Testis (tissue), 3 donors: ENCODE results near the gene RNF175. TPM values are rescaled to one million over a fixed set of nuclear protein-coding genes. Genes with fewer than 3 reads are reported as not detected.

Experiments
- DNase-seq: peaks from one replicate; pipeline ENCODE4 v3.0.0-alpha.2; 2019
- H3K27ac ChIP-seq, 2 donors: fragments of 200-600 bp; sonication (generic); one replicate each; pipeline ENCODE4 v1.5.1; 2019
- H3K27me3 ChIP-seq: fragments of 200-600 bp; sonication (generic); one replicate; pipeline ENCODE4 v1.5.1; 2019
- H3K36me3 ChIP-seq: fragments of 200-600 bp; sonication (generic); one replicate; pipeline ENCODE4 v1.5.1; 2017; ENCODE audit warnings: low read depth; ENCODE audit errors: missing control alignments
- H3K4me1 ChIP-seq: fragments of 200-600 bp; sonication (generic); one replicate; pipeline ENCODE4 v1.5.1; 2019
- H3K4me3 ChIP-seq, 2 donors: fragments of 200-600 bp; sonication (generic); one replicate each; pipeline ENCODE4 v1.5.1; 2017 to 2019
- H3K9me3 ChIP-seq: fragments of 200-600 bp; sonication (generic); one replicate; pipeline ENCODE4 v1.5.1; 2017
- POLR2A ChIP-seq: fragments of 450-650 bp; IDR thresholded peaks from one replicate; pipeline ENCODE4 v1.6.1; 2017; ENCODE audit warnings: antibody characterized with exemption, mild to moderate bottlenecking, moderate library complexity
- WGBS, 2 donors: methylation state at CpG; one replicate each; pipeline ENCODE4 v1.1.5; 2018; 5-methylcytosine and 5-hydroxymethylcytosine counted together
- intact Hi-C: fragments of 100-400 bp; cut with DNase I; formaldehyde crosslinking; loops from one replicate; pipeline ENCODE4 v1.15.1; 2023; ENCODE audit warnings: low total_unique reads
- polyA plus RNA-seq: library from polyadenylated mRNA; stranded (reverse); fragments of 350-450 nt; fragmentation: Illumina TruSeq; extraction: RNeasy Lipid Tissue Mini Kit (QIAGEN cat#74804); gene quantifications from one replicate; pipeline ENCODE4 v1.2.3, GENCODE V29; 2014; ENCODE audit warnings: low read depth, low replicate concordance; ENCODE audit not compliant: insufficient read depth
- total RNA-seq, 2 donors: library from RNA; depleted of rRNA; stranded (reverse); fragments of >200 nt; gene quantifications; one replicate each; pipeline ENCODE4 v1.2.3, GENCODE V29; 2016
- TF ChIP-seq, protein P1 (sequence below), 3 experiments: fragments of 450-650 bp in 2 of 3; fragments of 200-600 bp in 1 of 3; sonication (generic) in 1 of 3; IDR thresholded peaks; one replicate each; pipeline ENCODE4 v1.5.1; 2016 to 2019; ENCODE audit warnings: antibody characterized with exemption in 3 of 3, mild to moderate bottlenecking in 2 of 3, moderate library complexity in 1 of 3

The RNF175 gene
- total and polyA plus RNA-seq, 3 donors from 2014 or later, result 0.63 to 3.0 (median 0.99) TPM

DNA sequence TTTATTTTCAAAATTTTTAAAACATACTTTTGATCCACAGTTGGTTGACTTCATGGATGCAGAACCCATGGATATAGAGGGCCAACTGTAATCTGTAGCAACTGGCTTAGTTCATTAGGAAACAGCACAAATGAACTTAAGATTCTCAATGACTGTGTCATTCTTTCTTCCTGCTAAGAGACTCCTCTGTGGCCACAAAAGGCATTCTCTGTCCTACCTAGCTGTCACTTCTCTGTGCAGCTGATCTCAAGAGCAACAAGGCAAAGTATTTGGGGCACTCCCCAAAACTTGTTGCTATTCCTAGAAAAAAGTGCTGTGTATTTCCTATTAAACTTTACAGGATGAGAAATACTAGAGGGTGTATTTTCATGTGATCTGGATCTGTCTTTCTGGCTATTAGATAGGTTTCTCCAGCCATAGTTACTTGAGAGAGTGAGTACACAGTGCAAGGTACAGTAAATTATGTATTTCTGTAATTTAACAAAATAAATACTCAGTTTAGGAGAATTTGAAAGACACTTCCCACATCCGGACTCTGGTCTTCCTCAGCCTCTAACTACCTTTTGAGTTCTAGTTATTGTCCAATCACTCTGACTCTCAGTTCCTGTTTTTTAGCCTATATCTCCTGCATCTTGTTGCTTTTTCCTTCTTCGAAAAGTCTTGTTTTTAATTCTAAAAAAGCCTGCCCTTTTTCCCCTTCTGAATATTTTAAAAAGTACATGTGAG is 53.9 kb downstream of the RNF175 start:
- intact Hi-C loops, result no loop called here

DNA sequence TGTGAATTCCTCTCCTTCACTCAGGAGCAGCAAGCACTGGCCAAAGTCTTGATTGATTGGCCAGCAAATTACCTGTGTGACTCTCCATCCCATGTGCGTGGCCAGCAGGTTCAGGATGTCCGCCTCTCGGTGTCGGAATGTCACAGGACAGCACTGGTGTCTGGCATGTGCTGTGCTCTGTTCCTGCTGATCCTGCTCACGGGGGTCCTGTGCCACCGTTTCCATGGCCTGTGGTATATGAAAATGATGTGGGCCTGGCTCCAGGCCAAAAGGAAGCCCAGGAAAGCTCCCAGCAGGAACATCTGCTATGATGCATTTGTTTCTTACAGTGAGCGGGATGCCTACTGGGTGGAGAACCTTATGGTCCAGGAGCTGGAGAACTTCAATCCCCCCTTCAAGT is 55.3 kb downstream of the RNF175 start:
- H3K9me3 ChIP-seq, result no peaks in the 10 kb centered on the region
- DNase-seq, result no peak
- H3K4me3 ChIP-seq, result no peak overlapping the region
- WGBS, 2 donors, result 97% methylated on average over 7 of the region's 7 CpGs; no CpG with 5 or more reads in 1 of the 2 donors
- no peaks in the 10 kb centered on the region for H3K27me3 ChIP-seq
- H3K36me3 ChIP-seq, result no peaks in the 10 kb centered on the region
- H3K27ac ChIP-seq, result no peak overlapping the region
- TF ChIP-seq, protein P1, sequence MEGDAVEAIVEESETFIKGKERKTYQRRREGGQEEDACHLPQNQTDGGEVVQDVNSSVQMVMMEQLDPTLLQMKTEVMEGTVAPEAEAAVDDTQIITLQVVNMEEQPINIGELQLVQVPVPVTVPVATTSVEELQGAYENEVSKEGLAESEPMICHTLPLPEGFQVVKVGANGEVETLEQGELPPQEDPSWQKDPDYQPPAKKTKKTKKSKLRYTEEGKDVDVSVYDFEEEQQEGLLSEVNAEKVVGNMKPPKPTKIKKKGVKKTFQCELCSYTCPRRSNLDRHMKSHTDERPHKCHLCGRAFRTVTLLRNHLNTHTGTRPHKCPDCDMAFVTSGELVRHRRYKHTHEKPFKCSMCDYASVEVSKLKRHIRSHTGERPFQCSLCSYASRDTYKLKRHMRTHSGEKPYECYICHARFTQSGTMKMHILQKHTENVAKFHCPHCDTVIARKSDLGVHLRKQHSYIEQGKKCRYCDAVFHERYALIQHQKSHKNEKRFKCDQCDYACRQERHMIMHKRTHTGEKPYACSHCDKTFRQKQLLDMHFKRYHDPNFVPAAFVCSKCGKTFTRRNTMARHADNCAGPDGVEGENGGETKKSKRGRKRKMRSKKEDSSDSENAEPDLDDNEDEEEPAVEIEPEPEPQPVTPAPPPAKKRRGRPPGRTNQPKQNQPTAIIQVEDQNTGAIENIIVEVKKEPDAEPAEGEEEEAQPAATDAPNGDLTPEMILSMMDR (IDR thresholded peaks at IDR 0.05), result no peak
- TF ChIP-seq POLR2A, result no peak
- intact Hi-C loops, result no loop called here
- no peaks in the 10 kb centered on the region for H3K4me1 ChIP-seq

More for the DNA sequence above, 53.9 kb downstream of the RNF175 start:
- Histone ChIP-seq H3K9me3 (no peaks in the 10 kb centered on the region), H3K4me1 (no peaks in the 10 kb centered on the region), H3K4me3 (no peak overlapping the region), H3K27ac (no peak overlapping the region), H3K36me3 (no peaks in the 10 kb centered on the region), H3K27me3 (no peaks in the 10 kb centered on the region)
- 80 to 89% methylated on average over 2 of the region's 2 CpGs for WGBS, 2 donors
- TF ChIP-seq, protein P1 (IDR thresholded peaks at IDR 0.05), result no peak
- TF ChIP-seq POLR2A, result no peak
- no peak for DNase-seq

DNA sequence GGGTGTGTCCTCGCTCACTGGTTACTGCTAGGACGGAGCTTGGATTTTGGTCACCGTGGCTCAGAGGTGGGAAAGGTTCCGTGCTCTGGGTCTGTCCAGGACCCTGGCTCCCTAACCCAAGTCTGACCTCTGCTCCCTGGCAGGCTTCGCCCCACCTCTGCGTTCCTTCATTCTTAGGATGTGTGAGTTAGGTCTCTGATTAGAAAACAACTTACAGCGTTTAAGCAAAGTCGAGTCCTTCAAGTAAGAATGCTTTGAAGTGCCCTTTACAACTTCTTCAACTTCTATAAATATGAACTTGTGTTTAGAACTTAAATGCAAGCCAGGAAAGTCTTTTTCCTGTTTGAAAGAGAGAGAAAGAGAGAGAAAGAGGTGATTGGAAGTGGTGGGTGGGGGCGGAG is 74.9 kb downstream of the RNF175 start:
- H3K36me3 ChIP-seq, result no peaks in the 10 kb centered on the region
- DNase-seq, result peak; percentile 18
- no peaks in the 10 kb centered on the region for H3K27me3 ChIP-seq
- intact Hi-C loops, result no loop called here
- WGBS, 2 donors, result 10 to 13% methylated on average over 8 to 9 of the region's 9 CpGs
- H3K9me3 ChIP-seq, result no peaks in the 10 kb centered on the region
- peaks cover 12% of the 10 kb centered on the region for H3K4me1 ChIP-seq
- H3K4me3 ChIP-seq, result peak overlapping the region; percentile 56 to 73
- TF ChIP-seq, protein P1 (IDR thresholded peaks at IDR 0.05), result no peak
- TF ChIP-seq POLR2A, result no peak
- peak overlapping the region; percentile 69 to 70 for H3K27ac ChIP-seq

DNA sequence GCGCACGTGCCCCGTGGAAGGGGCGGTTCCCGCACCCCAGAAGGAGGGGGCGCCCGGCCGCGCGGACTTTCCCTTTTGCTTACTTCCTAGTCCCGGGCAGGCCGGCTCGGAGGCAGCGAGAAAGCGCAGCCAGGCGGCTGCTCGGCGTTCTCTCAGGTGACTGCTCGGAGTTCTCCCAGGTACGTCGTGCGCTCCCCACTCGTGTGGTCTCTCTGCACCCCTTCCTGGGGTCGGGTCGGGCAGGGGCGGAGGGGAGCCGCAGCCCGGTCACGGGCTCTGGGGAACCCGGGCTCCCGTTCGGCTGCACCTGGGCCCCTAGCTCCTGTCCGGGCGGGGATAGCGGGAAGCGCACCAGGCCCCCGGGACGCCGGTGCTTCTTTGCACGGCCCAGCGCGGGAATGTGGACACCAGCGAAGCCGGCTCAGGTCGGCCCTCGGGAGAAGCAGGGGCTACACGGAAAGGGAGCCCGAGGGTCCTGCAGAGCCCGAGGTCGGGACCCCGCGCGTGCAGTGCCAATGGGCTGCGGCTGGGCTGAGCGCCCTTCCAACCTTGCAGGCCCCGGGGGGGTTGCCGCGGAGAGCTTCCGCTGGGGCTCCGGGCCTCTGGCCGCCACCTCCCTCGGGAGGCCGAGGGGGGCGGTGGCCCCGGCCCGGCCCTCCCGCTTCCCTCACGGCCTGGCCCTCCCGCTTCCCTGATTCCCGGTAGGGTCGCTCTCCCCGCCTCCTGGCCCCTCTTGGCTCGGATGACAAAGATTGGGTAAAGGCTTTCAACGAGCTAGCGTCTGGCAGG is 75.4 kb downstream of the RNF175 start, which contains the start of gene TLR2:
TLR2 (plus strand) TSS at position 99 of the 789 bp plus-strand sequence. CDS start 18,628 bp downstream, outside the sequence.
- intact Hi-C loops, result no loop called here
- Histone ChIP-seq H3K27me3 (no peaks in the 10 kb centered on the region), H3K4me1 (peaks cover 12% of the 10 kb centered on the region), H3K4me3 (peak within 1 kb of the TSS; percentile 56 to 73), H3K36me3 (no peaks in the 10 kb centered on the region), H3K9me3 (no peaks in the 10 kb centered on the region), H3K27ac (peak within 1 kb of the TSS; percentile 69 to 70)
- TF ChIP-seq, protein P1 (IDR thresholded peaks at IDR 0.05), result no peak
- TF ChIP-seq POLR2A, result no peak
- peak; percentile 14 for DNase-seq
- WGBS, 2 donors, result 1% methylated on average over 72 of the region's 75 CpGs; no CpG with 5 or more reads in 1 of the 2 donors
